GM19238 (cell line): ENCODE measurements around the gene ITFG1.

Experiments used
- DNase-seq: peaks from one replicate; pipeline ENCODE4 v3.0.0; 2011; ENCODE audit warnings: low spot score; ENCODE audit not compliant: insufficient read length

Gene ITFG1

DNA sequence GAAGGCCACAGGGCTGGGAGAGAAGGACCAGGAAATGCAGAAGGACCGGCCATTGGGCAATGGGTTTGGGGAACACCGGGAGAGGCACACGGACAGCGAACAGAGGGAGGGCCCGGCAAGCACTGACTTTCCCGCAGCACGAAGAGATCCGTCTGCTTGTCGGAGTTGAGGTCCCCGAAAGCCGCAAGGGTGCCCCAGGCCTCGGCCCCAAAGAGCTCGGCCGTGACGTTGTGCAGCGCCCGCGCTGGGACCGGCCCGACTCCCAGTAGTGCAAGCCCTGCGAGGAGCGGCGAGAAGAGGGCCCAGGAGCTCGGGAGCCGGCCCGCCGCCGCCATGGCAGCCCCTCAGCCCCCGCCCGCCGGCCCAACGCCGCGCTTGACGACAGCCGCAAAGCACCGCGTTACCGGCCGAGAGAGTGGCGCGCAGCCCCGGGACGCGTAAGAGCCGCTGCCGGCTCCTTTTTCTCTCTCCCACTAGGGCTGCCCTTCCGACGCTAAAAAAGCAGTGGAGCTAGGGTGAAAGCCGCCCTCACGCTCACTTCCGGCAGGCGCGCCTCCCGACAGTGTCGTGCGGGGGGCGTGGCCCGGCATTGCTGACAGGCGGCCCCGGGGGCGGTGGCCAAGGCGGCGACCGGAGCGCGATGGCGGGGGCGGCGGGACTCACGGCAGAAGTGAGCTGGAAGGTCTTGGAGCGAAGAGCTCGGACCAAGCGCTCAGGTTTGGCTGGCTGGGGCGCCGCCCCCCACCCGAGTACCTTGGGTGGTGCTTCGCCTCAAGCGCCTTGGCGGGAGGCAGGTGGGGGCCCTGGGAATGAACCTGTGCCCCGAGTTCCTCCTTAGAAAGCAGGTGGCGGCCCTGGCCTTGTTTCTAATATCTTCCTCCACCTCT lies at the start of gene ITFG1, which contains the start of gene PHKB:
ITFG1 (minus strand) TSS at position 353 of the 887 bp plus-strand sequence; CDS start at position 335, 18 bp downstream.
PHKB (plus strand) TSS at position 621 of the 887 bp plus-strand sequence; CDS start at position 641, 20 bp downstream.
- peak; percentile 64 for DNase-seq

GRCh38 chr16:47507701-47508100 lies 46.8 kb upstream of the ITFG1 start:
- no peak for DNase-seq

DNA sequence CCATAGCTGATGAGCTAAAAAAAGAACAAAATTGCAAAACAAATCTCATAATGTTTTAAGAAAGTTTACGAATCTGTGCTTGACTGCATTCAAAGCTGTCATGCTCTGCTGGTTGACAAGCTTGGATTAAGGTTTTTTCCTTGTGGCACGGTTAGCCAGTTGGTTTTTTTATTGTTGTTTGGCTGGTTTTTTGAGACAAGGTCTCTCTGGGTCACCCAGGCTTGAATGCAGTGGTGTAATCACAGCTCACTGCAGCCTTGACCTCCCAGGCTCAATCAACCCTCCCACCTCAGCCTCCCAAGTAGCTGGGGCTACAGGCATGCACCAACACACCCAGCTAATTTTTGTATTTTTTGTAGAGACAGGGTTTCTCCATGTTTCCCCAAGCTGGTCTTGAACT lies 45.9 kb upstream of the ITFG1 start:
- DNase-seq = no peak

- DNase-seq = no peak
Observed at GRCh38 chr16:47504599-47504998, 43.7 kb upstream of the ITFG1 start.

- no peak for DNase-seq
Observed at GRCh38 chr16:47503936-47504335, 43.1 kb upstream of the ITFG1 start.

DNA sequence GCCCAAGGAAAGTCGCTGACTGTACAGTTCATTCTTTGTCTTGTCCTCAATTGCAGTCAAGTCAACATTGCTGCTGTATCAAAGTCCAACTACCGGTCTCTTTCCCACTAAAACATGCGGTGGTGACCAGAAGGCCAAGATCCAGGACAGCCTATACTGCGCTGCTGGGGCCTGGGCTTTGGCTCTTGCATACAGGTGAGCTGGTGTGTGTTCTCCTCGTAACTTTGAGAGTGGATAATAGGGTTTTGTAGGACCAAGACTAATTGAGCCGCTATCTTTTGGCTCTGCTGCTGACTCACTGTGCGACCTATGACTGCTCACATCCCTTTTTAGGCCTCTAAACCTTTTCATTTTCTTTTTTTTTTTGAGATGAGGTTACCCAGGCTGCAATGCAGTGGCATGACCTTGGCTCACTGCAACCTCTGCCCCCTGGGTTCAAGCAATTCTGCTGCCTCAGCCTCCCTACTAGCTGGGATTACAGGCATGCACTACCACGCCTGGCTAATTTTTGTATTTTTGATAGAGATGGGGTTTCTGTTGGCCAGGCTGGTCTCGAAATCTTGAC lies 38.9 kb upstream of the ITFG1 start:
- no peak for DNase-seq

DNA sequence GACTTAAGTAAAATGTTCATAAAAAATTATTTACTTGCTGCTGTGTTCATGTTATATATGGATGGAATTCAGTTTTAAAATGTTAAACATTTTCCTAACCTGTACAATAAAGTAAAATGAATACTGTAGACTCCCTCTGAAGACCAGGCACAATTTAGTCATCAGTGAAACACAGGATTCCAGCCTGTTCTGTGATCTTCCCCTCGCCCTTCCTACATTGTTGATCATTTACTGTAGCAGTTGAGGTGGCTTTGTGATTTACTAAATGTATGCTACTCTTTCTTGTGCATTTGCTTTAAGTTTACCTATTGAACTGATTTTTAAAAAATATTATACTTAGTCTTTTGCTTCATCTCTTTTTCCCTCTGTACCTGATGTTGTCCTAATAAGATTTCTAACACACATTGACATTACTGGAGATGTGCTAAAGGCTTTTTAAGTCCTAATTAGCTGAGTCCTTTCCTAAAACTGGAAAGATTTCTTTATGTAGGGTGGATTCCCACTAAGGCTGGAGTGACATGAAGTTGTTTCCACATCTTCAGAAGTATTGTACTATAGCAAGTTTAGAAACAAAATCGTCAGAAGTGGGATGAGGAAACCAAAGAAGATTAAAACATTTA lies 38.3 kb upstream of the ITFG1 start:
- no peak for DNase-seq

DNA sequence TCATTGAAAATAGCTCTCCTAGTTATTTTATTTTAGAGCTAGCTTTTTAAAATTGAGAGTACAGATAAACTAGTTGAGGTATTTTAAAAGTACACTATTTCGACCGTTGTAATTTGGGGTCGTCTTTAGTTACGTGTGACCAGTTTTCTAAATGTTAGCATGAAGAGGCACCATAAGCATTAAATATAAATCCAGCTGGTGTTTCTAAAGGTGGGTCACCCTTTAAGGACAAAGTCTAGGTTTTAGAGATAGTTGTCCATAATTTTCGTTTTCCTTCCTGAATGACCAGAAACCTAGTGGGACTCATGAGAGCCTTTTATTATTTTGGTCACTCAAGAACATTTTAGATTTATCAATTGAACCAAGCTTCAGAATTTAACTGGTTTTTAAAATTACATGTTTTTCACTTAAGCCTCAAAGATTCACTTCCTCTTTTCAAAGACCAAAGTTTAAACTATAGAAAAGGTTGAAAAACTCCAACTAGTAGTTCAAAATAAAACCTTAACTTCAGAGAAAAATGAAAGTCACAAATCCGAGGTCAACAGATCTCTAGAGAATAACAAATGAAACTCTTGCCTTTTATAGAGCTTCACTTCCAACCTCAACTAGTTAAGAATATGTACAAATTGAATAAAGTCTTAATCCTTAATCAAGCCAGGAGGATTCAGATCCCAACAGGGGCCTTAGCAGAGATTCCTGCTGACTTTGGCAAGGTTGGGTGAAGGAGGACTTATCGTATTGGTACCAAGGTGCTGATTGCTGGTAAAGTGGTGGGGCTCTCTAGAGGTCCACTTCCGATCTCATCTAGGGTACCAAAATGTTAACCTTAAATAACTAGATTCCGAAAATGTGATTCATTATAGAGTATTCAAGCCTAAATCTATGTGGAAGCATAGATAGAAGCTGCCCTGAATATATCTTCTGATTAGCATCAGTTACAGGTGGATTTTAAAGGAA lies 32.8 kb upstream of the ITFG1 start:
- DNase-seq = no peak

GRCh38 chr16:47492428-47493377 lies 31.8 kb upstream of the ITFG1 start:
- peak; percentile 30 for DNase-seq

GRCh38 chr16:47492036-47492427 lies 31.2 kb upstream of the ITFG1 start:
- DNase-seq = no peak

DNA sequence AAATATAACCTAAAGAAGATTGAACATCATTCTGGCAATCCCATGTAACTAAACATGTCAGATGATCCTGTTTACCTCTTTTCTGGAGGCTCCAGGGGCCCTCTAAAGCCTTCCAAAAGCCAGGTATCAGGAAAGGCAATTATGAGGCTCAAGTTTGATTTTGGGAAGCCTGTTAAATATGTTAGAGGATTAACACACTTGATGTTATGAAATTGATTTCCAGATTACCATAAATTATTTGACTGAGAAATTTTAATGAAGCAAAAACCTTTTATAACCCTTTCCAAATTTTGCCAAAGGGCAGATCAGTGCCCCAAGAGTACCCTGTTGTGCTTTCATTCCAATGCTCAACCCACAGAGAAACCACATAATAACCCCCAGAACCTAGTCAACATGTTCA lies 29.6 kb upstream of the ITFG1 start:
- DNase-seq = no peak

GRCh38 chr16:47488051-47488450 lies 27.2 kb upstream of the ITFG1 start:
- no peak for DNase-seq

- DNase-seq = no peak
Observed at GRCh38 chr16:47486856-47487255, 26.0 kb upstream of the ITFG1 start.

DNA sequence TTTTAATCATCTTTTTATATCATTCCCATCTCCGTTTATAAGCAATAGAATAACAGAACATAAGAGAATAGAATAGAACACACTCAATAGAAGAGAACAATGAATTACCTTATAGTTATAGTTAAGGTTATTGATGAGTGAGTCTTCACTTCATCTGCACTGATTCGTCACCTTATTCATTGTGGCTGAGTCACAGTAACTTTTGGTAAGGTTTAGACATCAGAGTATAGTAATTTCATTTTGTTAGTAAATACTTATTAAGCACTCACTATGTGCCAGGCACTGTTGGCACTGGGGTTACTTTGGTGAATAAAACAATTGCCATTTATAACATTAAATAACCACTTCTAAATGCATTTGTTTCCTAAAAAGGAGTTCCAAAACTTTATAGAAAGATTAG lies 22.8 kb upstream of the ITFG1 start:
- DNase-seq = no peak

GRCh38 chr16:47481698-47482374 lies 21.0 kb upstream of the ITFG1 start:
- no peak for DNase-seq

GRCh38 chr16:47480410-47480809 lies 19.5 kb upstream of the ITFG1 start:
- DNase-seq = no peak

DNA sequence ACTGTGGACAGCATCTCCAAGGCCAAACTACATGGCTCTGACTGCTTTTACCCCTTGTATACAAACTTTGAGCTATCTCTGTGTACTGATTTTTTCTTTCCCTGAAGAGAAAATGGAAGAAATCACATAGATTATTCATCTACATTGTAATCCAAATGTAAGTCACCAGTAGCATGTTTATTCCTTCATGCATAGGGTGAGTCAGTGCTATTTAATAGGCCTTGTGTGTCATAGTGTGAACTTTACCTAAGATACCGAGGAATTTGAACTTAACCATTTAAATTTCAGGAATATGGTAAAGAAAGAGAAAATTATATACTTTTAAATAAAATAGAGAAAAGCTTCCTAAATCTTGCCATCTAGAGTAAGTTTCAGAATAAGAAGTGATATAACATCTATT lies 16.8 kb upstream of the ITFG1 start:
- DNase-seq = no peak

GRCh38 chr16:47476654-47477345 lies 15.9 kb upstream of the ITFG1 start:
- DNase-seq = no peak

DNA sequence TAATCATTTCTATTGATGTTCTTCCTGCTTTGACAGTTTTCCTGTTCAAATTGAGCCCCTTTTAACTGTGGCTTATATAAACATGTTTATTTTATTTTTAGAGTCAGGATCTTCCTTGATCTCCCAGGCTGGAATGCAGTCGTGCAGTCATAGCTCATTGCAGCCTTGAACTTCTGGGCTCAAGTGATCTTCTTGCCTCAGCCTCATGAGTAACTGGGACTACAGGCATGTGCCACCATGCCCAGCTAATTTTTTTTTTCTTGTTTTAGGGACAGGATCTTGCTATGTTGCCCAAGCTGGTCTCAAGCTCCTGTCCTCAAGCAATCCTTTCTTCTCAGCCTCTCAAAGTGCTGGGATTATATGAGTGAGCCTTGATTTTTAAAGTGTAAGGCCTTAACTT lies 14.9 kb upstream of the ITFG1 start:
- no peak for DNase-seq
